Measurements from ENCODE around the gene NTN1.

NTN1 gene

DNA sequence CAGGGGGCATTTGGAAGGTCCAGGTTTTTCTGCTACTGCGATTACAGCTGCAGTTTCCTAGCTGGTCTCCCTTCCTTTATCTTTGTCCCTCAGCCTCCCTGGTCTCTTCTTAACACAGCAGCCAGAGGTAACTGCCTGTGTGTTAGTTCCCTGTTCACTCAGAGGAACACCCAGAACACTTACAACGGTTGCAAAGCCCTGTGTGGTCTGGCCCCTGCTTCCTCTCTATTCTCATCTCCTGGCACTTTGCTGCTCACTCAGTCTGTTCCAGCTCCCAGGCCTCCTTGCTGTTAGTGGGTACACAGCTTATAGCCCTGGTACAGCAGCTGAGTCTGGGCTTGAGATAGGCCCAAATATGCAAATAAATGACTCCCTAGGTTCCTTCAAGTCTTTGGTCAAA lies 16.4 kb downstream of the NTN1 start:
- no peak for ATAC-seq
- Mint-ChIP-seq H3K27ac (no peak overlapping the region), H3K4me1 (no peaks in the 10 kb centered on the region), H3K27me3 (peaks cover 13% of the 10 kb centered on the region), H3K36me3 (ENCODE audit: low read depth) (no peaks in the 10 kb centered on the region), H3K9me3 (peaks cover 9% of the 10 kb centered on the region), H3K4me3 (no peak overlapping the region)
- no peak for DNase-seq

DNA sequence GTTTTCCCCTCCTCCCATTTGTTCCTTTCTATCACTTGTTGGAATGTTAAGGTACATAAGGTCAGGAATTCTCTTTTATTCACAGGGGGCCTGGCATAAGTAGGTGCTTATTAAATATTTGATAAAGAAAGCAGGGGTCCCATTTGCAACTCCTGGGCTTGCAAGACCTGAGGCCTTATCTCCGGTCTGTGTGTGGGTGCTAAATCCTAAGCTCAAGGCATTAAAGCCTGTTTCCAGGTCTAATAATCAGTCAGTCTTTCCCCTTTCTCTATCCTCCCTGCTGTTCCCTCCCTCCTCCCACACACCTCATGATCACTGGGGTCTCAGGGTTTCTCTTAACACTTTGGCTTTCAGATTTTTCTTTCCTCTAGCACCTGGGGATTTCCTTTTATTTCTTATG lies 17.1 kb downstream of the NTN1 start:
- no peak overlapping the region for H3K27ac Mint-ChIP-seq
- H3K4me3 Mint-ChIP-seq: no peak overlapping the region
- H3K4me1 Mint-ChIP-seq: no peaks in the 10 kb centered on the region
- no peaks in the 10 kb centered on the region for H3K36me3 Mint-ChIP-seq (ENCODE audit: low read depth)
- no peak for DNase-seq
- H3K9me3 Mint-ChIP-seq: peaks cover 9% of the 10 kb centered on the region
- peaks cover 10% of the 10 kb centered on the region for H3K27me3 Mint-ChIP-seq
- ATAC-seq: no peak

DNA sequence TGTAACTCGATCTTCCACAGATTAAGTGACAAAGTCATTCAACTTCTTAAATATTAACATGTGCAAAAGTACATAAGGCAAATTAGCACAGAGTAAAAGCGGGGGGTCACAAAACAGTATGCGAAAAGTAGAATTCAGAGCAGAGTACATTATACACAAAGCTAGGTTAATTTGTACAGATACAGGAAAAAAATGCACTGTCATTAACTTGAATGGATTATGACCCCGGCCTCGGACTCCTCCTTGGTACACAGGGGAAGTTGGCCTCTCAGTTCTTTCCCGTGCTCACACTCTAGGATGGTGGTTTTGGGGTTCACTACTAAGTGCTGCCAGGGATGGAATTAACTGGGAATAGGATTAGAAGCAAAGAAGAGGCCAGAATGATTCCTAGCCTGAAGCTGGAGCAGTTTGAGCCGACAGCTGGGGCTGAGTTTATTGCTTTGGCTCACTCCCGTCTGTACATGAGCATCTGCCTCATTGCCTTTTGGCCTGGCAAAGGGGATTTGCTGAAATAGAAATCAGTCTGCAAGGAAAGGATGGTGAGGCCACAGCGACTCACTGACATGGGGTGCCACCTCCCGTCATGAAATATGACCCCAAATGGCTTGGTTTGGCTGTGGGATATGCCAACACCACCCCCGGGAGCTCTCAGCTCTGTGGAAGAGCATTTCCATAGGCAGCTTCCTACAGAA lies 23.6 kb downstream of the NTN1 start:
- no peaks in the 10 kb centered on the region for H3K4me1 Mint-ChIP-seq
- peaks cover 31% of the 10 kb centered on the region for H3K27me3 Mint-ChIP-seq
- no peaks in the 10 kb centered on the region for H3K36me3 Mint-ChIP-seq (ENCODE audit: low read depth)
- no peak for ATAC-seq
- H3K9me3 Mint-ChIP-seq: peaks cover 8% of the 10 kb centered on the region
- no peak overlapping the region for H3K4me3 Mint-ChIP-seq
- no peak overlapping the region for H3K27ac Mint-ChIP-seq
- DNase-seq: no peak

DNA sequence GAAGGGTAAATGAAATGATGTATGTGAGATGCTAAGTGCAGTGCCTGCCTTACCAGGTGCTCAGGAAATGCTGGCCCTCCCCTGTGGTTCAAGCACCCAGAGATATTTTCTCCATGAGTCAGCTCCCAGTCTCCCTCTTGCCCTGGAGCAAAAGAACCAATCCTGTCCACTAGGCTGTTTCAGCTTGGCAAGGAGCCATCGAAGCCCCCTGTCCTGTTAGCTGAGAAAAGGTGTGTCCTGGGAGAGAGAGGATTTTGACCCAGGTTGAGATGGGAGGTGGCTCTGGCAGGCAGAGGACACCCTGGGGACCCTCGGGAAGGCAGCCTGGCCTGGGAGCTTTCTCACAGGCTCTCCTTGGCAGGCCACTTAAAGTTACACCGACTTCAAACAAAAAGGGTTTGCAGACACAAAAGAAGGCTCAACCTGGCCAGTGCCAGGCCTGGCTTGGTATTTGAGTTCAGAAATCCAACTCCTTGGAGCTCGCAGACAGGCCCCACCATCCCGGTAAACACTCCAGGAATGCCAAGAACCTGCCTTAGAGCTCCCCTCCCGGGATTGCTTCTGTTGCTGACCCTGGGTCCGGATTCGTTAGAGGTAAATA lies 29.6 kb downstream of the NTN1 start:
- no peaks in the 10 kb centered on the region for H3K36me3 Mint-ChIP-seq (ENCODE audit: low read depth)
- H3K4me3 Mint-ChIP-seq: no peak overlapping the region
- DNase-seq: no peak
- peaks cover 4% of the 10 kb centered on the region for H3K9me3 Mint-ChIP-seq
- H3K4me1 Mint-ChIP-seq: no peaks in the 10 kb centered on the region
- H3K27ac Mint-ChIP-seq: no peak overlapping the region
- ATAC-seq: no peak
- peaks cover 9% of the 10 kb centered on the region for H3K27me3 Mint-ChIP-seq

DNA sequence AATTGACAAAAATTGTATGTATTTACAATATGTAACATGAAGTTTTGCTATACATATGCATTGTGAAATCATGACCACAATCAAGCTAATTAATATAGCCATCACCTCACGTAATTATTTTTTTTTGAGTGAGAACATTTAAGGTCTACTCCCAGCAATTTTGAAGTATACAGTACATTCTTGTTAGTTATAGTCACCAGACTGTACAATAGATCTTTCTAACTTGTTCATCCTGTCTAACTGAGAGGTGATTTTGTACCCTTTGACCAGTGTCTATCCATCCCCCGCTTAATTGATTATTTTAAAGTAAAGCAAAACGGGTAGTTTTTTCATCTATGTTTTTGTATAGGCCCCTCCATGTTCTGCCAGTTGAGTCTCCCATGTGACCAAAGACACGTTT lies 30.3 kb downstream of the NTN1 start:
- Mint-ChIP-seq H3K36me3 (ENCODE audit: low read depth) (no peaks in the 10 kb centered on the region), H3K27me3 (peaks cover 9% of the 10 kb centered on the region), H3K27ac (no peak overlapping the region), H3K4me3 (no peak overlapping the region), H3K9me3 (peaks cover 4% of the 10 kb centered on the region), H3K4me1 (no peaks in the 10 kb centered on the region)
- ATAC-seq (no peak), DNase-seq (no peak)

DNA sequence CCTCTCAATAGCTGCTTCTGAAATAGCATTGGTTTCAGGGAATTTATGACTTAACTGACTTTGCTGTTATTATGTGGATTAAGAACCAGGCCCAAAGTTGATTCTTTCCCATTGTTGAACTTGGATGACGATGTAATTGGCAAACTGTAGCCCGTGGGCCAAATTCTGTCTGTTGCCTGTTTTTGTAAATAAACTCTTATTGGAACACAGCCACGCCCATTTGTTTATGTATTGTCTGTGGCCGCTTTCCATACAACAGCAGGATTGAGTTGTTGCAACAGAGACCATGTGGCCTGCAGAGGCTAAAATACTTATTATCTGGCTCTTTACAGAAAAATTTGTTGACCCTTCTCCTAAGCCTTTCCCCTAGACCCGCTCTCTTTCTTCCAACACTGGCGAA lies 31.6 kb downstream of the NTN1 start:
- Mint-ChIP-seq H3K36me3 (ENCODE audit: low read depth) (no peaks in the 10 kb centered on the region), H3K27me3 (peaks cover 7% of the 10 kb centered on the region), H3K27ac (no peak overlapping the region), H3K4me1 (no peaks in the 10 kb centered on the region), H3K9me3 (peaks cover 4% of the 10 kb centered on the region), H3K4me3 (no peak overlapping the region)
- ATAC-seq: no peak
- no peak for DNase-seq

DNA sequence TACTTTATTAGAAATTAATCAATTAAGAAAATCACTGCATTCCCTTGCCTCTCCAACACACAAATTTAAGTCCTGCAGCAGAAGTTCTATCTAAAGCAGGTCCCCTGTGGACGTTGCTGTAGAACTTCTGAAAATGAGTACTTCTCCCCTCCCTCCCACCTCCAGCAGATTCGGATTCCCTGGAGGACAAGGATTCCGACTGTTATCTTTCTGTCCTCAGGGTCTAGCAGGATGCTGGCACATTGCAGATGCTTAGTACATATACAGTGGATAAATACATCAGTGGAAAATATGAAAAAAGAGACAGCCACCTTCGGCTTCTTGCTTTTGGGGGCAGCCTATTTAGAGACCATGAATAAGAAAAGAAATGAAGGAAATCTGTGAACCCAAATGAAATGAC lies 32.1 kb downstream of the NTN1 start:
- H3K4me3 Mint-ChIP-seq: no peak overlapping the region
- H3K36me3 Mint-ChIP-seq (ENCODE audit: low read depth): no peaks in the 10 kb centered on the region
- ATAC-seq: no peak
- no peak overlapping the region for H3K27ac Mint-ChIP-seq
- no peak for DNase-seq
- H3K4me1 Mint-ChIP-seq: no peaks in the 10 kb centered on the region
- peaks cover 2% of the 10 kb centered on the region for H3K9me3 Mint-ChIP-seq
- peaks cover 7% of the 10 kb centered on the region for H3K27me3 Mint-ChIP-seq

DNA sequence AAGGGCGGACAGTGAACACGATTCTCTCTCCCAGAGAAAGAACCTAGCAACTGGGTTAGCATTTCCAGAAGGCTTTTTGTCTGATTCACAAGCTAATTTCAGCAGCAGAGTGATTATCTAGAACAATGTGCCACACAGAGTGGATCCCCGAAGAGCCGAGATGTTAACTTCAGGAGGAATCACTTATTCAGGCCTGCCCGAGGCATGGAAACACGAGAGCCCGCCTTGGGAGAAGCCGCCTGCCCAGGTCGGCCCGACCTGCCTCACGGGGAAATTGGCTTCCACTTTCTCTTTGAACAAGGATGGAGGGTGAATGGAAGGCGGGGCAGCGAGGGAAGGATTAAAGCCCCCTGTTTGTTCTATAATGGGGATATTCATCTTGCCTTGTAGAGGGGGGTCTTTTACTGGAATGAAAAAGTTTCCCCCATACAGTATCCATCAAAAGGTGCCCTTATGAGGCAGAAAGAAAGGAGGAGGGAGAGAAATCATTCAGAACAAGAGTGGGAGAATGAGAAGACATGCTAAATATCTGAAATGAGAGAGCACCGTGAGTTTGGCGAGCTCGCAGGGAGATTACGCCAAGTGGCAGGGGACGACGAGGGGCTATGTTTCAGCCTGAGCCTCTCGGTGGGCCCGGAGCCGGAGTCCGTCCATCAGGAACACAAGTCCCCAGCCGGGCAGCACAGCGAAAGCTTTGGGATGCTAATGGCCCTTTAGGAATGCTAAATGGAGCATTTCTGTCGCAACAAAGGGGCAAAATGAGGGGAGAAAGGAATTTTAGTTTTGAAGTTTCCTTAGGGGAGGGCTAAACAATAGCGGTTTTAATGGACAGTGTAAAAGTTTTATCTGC lies 33.0 kb downstream of the NTN1 start:
- Mint-ChIP-seq H3K4me3 (no peak overlapping the region), H3K36me3 (ENCODE audit: low read depth) (no peaks in the 10 kb centered on the region), H3K9me3 (no peaks in the 10 kb centered on the region), H3K4me1 (no peaks in the 10 kb centered on the region), H3K27me3 (peaks cover 7% of the 10 kb centered on the region), H3K27ac (no peak overlapping the region)
- DNase-seq (no peak), ATAC-seq (no peak)

DNA sequence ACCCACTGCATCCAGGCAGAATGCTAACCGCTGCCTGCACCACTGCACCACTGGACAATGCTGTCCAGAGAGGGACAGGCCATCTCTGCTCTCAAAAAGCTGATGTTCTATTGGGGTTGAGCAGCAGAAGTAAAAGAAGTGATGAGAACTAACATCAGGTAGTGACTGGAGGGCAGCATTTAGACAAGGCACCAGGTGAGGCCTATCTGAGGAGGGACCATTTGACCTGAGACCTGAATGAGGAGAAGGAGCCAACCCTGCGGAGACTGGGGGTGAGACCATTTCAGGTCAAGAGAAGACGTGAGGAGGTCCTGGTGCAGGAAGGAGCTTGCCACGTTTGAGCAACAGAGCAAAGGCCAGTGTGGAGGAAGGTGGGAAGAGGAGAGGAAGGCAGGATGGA lies 34.0 kb downstream of the NTN1 start:
- no peaks in the 10 kb centered on the region for H3K9me3 Mint-ChIP-seq
- no peak for ATAC-seq
- no peak overlapping the region for H3K4me3 Mint-ChIP-seq
- no peaks in the 10 kb centered on the region for H3K4me1 Mint-ChIP-seq
- no peak for DNase-seq
- no peaks in the 10 kb centered on the region for H3K36me3 Mint-ChIP-seq (ENCODE audit: low read depth)
- no peak overlapping the region for H3K27ac Mint-ChIP-seq
- peaks cover 7% of the 10 kb centered on the region for H3K27me3 Mint-ChIP-seq

DNA sequence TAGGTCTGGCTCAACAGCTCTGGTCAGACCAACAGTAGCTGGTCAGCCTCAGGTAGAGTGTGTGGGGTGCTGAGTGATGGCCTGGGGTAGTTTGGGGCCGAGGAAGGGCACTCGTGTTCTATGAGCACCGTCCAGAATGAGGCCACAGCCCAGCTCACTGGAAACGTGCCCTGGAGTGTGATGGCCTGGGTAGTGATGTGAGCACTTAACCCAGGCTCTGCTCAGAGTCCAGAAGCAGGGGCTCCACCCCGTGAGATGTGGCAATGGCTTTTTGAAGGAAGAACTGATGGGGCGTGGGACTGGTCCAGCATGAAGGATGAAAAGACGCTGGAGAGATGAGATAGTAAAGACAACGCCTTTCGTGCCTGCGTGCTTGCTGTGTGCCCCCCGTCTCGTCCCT lies 35.3 kb downstream of the NTN1 start:
- no peak for DNase-seq
- Mint-ChIP-seq H3K4me3 (no peak overlapping the region), H3K4me1 (no peaks in the 10 kb centered on the region), H3K36me3 (ENCODE audit: low read depth) (no peaks in the 10 kb centered on the region), H3K27ac (no peak overlapping the region), H3K27me3 (peaks cover 9% of the 10 kb centered on the region), H3K9me3 (no peaks in the 10 kb centered on the region)
- no peak for ATAC-seq

DNA sequence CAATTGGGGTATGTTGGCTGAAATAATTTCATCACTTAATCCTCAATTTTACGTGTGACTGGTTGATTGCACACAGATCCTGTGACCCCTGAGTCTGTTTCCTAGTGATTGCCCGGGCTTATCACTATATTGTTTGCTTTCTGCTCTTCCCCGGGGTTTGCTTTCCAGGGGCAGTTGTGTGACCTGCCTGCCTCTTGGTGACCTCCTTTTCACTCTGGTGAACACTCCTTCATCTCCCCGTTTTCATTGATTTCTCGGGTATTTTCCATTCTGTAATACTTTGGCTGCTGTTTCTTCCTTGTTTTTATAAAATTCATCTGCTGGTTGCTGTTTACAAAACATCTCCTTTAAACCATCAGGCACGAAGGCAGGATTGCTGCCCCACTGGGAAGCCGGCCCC lies 36.0 kb downstream of the NTN1 start:
- Mint-ChIP-seq H3K36me3 (ENCODE audit: low read depth) (no peaks in the 10 kb centered on the region), H3K27me3 (peaks cover 9% of the 10 kb centered on the region), H3K4me3 (no peak overlapping the region), H3K27ac (no peak overlapping the region), H3K9me3 (no peaks in the 10 kb centered on the region), H3K4me1 (no peaks in the 10 kb centered on the region)
- no peak for ATAC-seq
- DNase-seq: no peak

DNA sequence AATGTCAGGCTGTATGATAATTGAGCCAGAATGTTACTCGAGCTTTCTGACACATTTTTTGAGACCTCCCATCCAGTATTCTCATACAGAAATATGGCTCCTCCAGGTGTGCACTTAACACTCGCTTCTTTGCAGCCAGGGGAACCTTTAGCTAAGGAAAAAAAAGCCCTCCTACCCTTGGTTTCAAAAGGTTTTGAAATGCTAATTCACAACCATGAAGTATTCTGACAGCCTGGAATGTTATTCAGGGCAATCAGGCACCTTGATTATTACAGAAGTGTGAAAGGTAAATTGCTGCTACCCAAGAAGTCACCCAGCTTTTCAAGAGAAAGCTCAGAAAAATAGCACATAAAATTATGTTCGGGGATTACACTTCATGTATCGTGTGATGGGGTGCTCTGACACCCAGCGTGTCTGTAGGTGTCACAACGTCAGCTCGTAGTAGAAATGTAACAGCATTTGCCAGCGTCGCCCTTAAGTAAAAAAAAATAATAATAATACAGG lies 41.1 kb downstream of the NTN1 start:
- DNase-seq (no peak), ATAC-seq (no peak)
- no peaks in the 10 kb centered on the region for H3K9me3 Mint-ChIP-seq
- H3K4me1 Mint-ChIP-seq: no peaks in the 10 kb centered on the region
- H3K27me3 Mint-ChIP-seq: peaks cover 7% of the 10 kb centered on the region
- H3K27ac Mint-ChIP-seq: no peak overlapping the region
- H3K4me3 Mint-ChIP-seq: no peak overlapping the region
- no peaks in the 10 kb centered on the region for H3K36me3 Mint-ChIP-seq (ENCODE audit: low read depth)

DNA sequence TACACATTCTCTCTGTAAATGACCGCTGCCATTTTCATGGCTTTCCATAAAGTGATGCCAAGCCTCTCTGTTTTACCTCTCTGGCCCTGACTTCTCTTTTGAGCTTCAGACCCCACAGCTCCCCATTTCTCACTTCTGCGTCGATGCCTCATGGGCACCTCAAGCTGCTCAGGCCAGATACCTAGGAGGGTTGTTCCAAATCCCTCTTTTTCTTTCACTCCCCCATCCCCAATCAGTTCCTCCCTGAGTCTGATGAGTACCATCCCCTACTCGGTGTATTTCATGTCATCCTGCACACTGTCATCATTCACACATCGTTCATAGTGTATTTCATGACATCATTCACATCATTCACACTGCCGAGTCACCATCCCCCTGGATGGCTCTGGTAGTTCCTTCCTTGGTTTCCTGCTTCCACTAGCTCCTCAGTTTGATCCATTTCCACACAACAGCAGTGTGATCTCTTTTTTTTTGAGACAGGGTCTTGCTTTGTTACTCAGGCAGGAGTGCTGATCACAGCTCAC lies 43.1 kb downstream of the NTN1 start:
- ATAC-seq (no peak), DNase-seq (no peak)
- Mint-ChIP-seq H3K4me3 (no peak overlapping the region), H3K36me3 (ENCODE audit: low read depth) (no peaks in the 10 kb centered on the region), H3K4me1 (no peaks in the 10 kb centered on the region), H3K27ac (no peak overlapping the region), H3K27me3 (peaks cover 7% of the 10 kb centered on the region), H3K9me3 (no peaks in the 10 kb centered on the region)

DNA sequence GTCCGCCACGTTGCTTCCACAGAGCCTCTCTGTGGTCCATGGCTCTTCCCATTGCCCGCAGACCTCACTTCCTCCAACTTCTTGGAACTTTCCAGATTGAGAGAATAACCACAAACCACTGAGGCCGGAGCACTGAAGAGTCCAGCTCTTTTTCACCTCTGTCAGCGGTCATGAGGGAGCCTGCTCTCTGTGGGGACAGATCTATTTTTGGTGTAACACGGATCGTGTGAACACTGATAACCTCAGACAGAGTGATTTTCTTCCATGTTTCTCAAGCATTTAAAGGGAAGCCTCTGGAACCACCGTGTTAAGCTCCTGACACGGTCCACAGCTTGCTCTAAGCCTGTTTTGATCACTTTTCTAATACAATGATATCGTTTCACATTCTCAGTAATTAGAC lies 49.7 kb downstream of the NTN1 start:
- H3K9me3 Mint-ChIP-seq: no peaks in the 10 kb centered on the region
- no peaks in the 10 kb centered on the region for H3K4me1 Mint-ChIP-seq
- H3K27me3 Mint-ChIP-seq: peaks cover 4% of the 10 kb centered on the region

More for the DNA sequence above, 49.7 kb downstream of the NTN1 start:
- DNase-seq: no peak
- Mint-ChIP-seq H3K4me3 (no peak overlapping the region), H3K36me3 (ENCODE audit: low read depth) (no peaks in the 10 kb centered on the region), H3K27ac (no peak overlapping the region)
- no peak for ATAC-seq

Data from activated naive CD8-positive, alpha-beta T cell treated with anti-CD3 and anti-CD28 coated beads, Interleukin-2, amount 50 U/mL, for 24 hours (primary cell).